ENCODE results near the gene XRCC4.

XRCC4 gene

DNA sequence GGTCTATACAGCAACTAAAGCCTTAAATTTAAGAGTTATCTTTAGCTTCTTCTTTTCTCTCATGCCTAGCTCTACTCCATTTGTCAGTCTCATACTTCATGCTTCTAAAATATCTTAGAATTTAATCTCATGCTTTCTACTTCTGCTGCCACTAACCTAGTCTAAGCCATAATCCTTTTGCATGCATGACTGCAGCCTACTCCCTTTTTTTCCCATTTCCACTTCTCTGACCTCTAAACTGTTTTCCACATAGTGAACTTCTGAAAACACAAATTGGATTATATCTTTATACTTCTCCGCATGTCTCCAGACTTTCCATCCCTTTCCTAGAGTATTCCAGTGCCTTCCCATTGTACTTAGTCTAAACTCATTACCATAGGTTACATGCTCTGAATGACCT lies 193.0 kb downstream of the XRCC4 start:
- H3K79me1 ChIP-seq (ENCODE audit: low read depth, low read length) = no peaks in the 10 kb centered on the region
- no peak overlapping the region for H2AK5ac ChIP-seq (ENCODE audit: low read depth, low read length)
- H3K27me3 ChIP-seq (ENCODE audit: control insufficient read depth in 3 of 3, insufficient read depth in 3 of 3, low read depth in 1 of 3, low read length in 3 of 3) = no peaks in the 10 kb centered on the region
- H3K9me3 ChIP-seq (replicated peaks in 1 of 2; ENCODE audit: control insufficient read depth in 2 of 2, insufficient read depth in 1 of 2, low read depth in 1 of 2, low read length in 2 of 2) = no peaks in the 10 kb centered on the region
- H2BK12ac ChIP-seq (ENCODE audit: low read length) = no peak overlapping the region
- no peak overlapping the region for H2AFZ ChIP-seq (ENCODE audit: low read length)
- no peak overlapping the region for H3K23ac ChIP-seq (ENCODE audit: low read depth, low read length, poor library complexity)
- H3K14ac ChIP-seq (ENCODE audit: low read length) = no peak overlapping the region
- H2BK120ac ChIP-seq (ENCODE audit: low read depth, low read length) = no peak overlapping the region
- H2BK5ac ChIP-seq (ENCODE audit: low read length) = no peak overlapping the region
- DNase-seq (ENCODE audit: low spot score) = no peak
- no peak overlapping the region for H3K4me2 ChIP-seq (ENCODE audit: insufficient read depth, low read length, poor library complexity, severe bottlenecking)
- peaks cover 2 to 4% of the 10 kb centered on the region in 2 donors for H3K4me1 ChIP-seq (ENCODE audit: control insufficient read depth in 2 of 2, insufficient read depth in 1 of 2, low read depth in 1 of 2, low read length in 2 of 2)
- H4K91ac ChIP-seq (ENCODE audit: low read depth, low read length, poor library complexity) = no peak overlapping the region
- no CpG with 5 or more reads among the region's 1 CpG for WGBS, 2 donors (ENCODE audit: extremely low coverage in 2 of 2, insufficient read length in 2 of 2, insufficient replicate concordance in 1 of 2)
- no peak overlapping the region for H2BK15ac ChIP-seq (ENCODE audit: low read length)
- H3K9ac ChIP-seq (ENCODE audit: low read depth, low read length, poor library complexity) = no peak overlapping the region
- no peaks in the 10 kb centered on the region for H3K36me3 ChIP-seq (replicated peaks in 1 of 2; ENCODE audit: control insufficient read depth in 2 of 2, insufficient read depth in 2 of 2, low read length in 2 of 2)
- H3K4ac ChIP-seq (ENCODE audit: low read length) = no peak overlapping the region
- H4K8ac ChIP-seq (ENCODE audit: low read depth, low read length) = no peak overlapping the region
- H3K18ac ChIP-seq (ENCODE audit: low read length) = no peak overlapping the region
- no peak overlapping the region for H3K27ac ChIP-seq (replicated peaks; ENCODE audit: low read length)
- no peak overlapping the region for H3K4me3 ChIP-seq (ENCODE audit: low read length in 2 of 2)

GRCh38 chr5:83277154-83277553 lies 199.8 kb downstream of the XRCC4 start:
- H3K14ac ChIP-seq (ENCODE audit: low read length) = no peak overlapping the region
- no peak overlapping the region for H2BK12ac ChIP-seq (ENCODE audit: low read length)
- no peaks in the 10 kb centered on the region for H3K9me3 ChIP-seq (replicated peaks in 1 of 2; ENCODE audit: control insufficient read depth in 2 of 2, insufficient read depth in 1 of 2, low read depth in 1 of 2, low read length in 2 of 2)
- H3K79me1 ChIP-seq (ENCODE audit: low read depth, low read length) = no peaks in the 10 kb centered on the region
- H2AFZ ChIP-seq (ENCODE audit: low read length) = no peak overlapping the region
- H3K18ac ChIP-seq (ENCODE audit: low read length) = no peak overlapping the region
- no peak overlapping the region for H2BK5ac ChIP-seq (ENCODE audit: low read length)
- no CpG with 5 or more reads among the region's 4 CpGs for WGBS, 2 donors (ENCODE audit: extremely low coverage in 2 of 2, insufficient read length in 2 of 2, insufficient replicate concordance in 1 of 2)
- H4K8ac ChIP-seq (ENCODE audit: low read depth, low read length) = no peak overlapping the region
- no peak overlapping the region for H2AK5ac ChIP-seq (ENCODE audit: low read depth, low read length)
- H3K27me3 ChIP-seq (ENCODE audit: control insufficient read depth in 3 of 3, insufficient read depth in 3 of 3, low read depth in 1 of 3, low read length in 3 of 3) = no peaks in the 10 kb centered on the region
- H4K91ac ChIP-seq (ENCODE audit: low read depth, low read length, poor library complexity) = no peak overlapping the region
- no peak overlapping the region for H3K9ac ChIP-seq (ENCODE audit: low read depth, low read length, poor library complexity)
- no peak overlapping the region for H2BK120ac ChIP-seq (ENCODE audit: low read depth, low read length)
- H3K4ac ChIP-seq (ENCODE audit: low read length) = no peak overlapping the region
- H3K36me3 ChIP-seq (replicated peaks in 1 of 2; ENCODE audit: control insufficient read depth in 2 of 2, insufficient read depth in 2 of 2, low read length in 2 of 2) = no peaks in the 10 kb centered on the region
- no peak overlapping the region for H3K27ac ChIP-seq (replicated peaks; ENCODE audit: low read length)
- H3K23ac ChIP-seq (ENCODE audit: low read depth, low read length, poor library complexity) = no peak overlapping the region
- no peak overlapping the region for H3K4me2 ChIP-seq (ENCODE audit: insufficient read depth, low read length, poor library complexity, severe bottlenecking)
- no peaks in the 10 kb centered on the region for H3K4me1 ChIP-seq (ENCODE audit: control insufficient read depth in 2 of 2, insufficient read depth in 1 of 2, low read depth in 1 of 2, low read length in 2 of 2)
- H3K4me3 ChIP-seq (ENCODE audit: low read length in 2 of 2) = no peak overlapping the region
- DNase-seq (ENCODE audit: low spot score) = no peak
- H2BK15ac ChIP-seq (ENCODE audit: low read length) = no peak overlapping the region

DNA sequence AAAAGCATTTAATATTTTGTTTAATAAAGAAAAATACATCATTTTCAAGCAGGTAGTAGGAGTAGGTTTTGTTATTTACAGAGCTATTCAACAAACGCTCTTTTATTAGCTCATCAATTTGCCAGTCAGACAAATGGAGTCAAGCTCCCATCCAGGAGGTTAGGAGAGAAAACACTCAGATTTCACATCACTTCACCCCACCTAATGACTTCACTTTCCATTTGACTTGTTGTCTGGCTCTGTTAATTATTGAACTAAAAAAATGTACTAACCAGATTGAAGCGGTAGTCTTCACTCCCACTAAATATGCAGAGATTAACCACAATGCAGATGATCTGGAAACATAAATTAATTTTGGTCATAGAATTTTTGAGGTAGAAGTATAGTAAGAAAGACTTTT lies 200.6 kb downstream of the XRCC4 start:
- Histone ChIP-seq H3K18ac (ENCODE audit: low read length) (no peak overlapping the region), H2BK5ac (ENCODE audit: low read length) (no peak overlapping the region), H3K4ac (ENCODE audit: low read length) (no peak overlapping the region), H3K27me3 (ENCODE audit: control insufficient read depth in 3 of 3, insufficient read depth in 3 of 3, low read depth in 1 of 3, low read length in 3 of 3) (no peaks in the 10 kb centered on the region), H2BK120ac (ENCODE audit: low read depth, low read length) (no peak overlapping the region), H3K9ac (ENCODE audit: low read depth, low read length, poor library complexity) (no peak overlapping the region), H3K4me2 (ENCODE audit: insufficient read depth, low read length, poor library complexity, severe bottlenecking) (no peak overlapping the region), H3K36me3 (replicated peaks in 1 of 2; ENCODE audit: control insufficient read depth in 2 of 2, insufficient read depth in 2 of 2, low read length in 2 of 2) (no peaks in the 10 kb centered on the region), H3K27ac (replicated peaks; ENCODE audit: low read length) (no peak overlapping the region), H2AK5ac (ENCODE audit: low read depth, low read length) (no peak overlapping the region), H3K23ac (ENCODE audit: low read depth, low read length, poor library complexity) (no peak overlapping the region), H3K79me1 (ENCODE audit: low read depth, low read length) (no peaks in the 10 kb centered on the region), H3K14ac (ENCODE audit: low read length) (no peak overlapping the region), H4K8ac (ENCODE audit: low read depth, low read length) (no peak overlapping the region), H3K4me1 (ENCODE audit: control insufficient read depth in 2 of 2, insufficient read depth in 1 of 2, low read depth in 1 of 2, low read length in 2 of 2) (no peaks in the 10 kb centered on the region), H3K9me3 (replicated peaks in 1 of 2; ENCODE audit: control insufficient read depth in 2 of 2, insufficient read depth in 1 of 2, low read depth in 1 of 2, low read length in 2 of 2) (no peaks in the 10 kb centered on the region), H2BK15ac (ENCODE audit: low read length) (no peak overlapping the region), H2AFZ (ENCODE audit: low read length) (no peak overlapping the region), H3K4me3 (ENCODE audit: low read length in 2 of 2) (no peak overlapping the region), H2BK12ac (ENCODE audit: low read length) (no peak overlapping the region), H4K91ac (ENCODE audit: low read depth, low read length, poor library complexity) (no peak overlapping the region)
- DNase-seq (ENCODE audit: low spot score) = no peak
- no CpG with 5 or more reads among the region's 2 CpGs for whole genome bisulfite sequencing, 2 donors (ENCODE audit: extremely low coverage in 2 of 2, insufficient read length in 2 of 2, insufficient replicate concordance in 1 of 2)

GRCh38 chr5:83281176-83281575 lies 203.8 kb downstream of the XRCC4 start:
- Histone ChIP-seq H2BK120ac (ENCODE audit: low read depth, low read length) (no peak overlapping the region), H3K36me3 (replicated peaks in 1 of 2; ENCODE audit: control insufficient read depth in 2 of 2, insufficient read depth in 2 of 2, low read length in 2 of 2) (no peaks in the 10 kb centered on the region), H3K27ac (replicated peaks; ENCODE audit: low read length) (no peak overlapping the region), H2BK15ac (ENCODE audit: low read length) (no peak overlapping the region), H3K27me3 (ENCODE audit: control insufficient read depth in 3 of 3, insufficient read depth in 3 of 3, low read depth in 1 of 3, low read length in 3 of 3) (no peaks in the 10 kb centered on the region), H3K9me3 (replicated peaks in 1 of 2; ENCODE audit: control insufficient read depth in 2 of 2, insufficient read depth in 1 of 2, low read depth in 1 of 2, low read length in 2 of 2) (no peaks in the 10 kb centered on the region), H4K91ac (ENCODE audit: low read depth, low read length, poor library complexity) (no peak overlapping the region), H3K18ac (ENCODE audit: low read length) (no peak overlapping the region), H3K4me3 (ENCODE audit: low read length in 2 of 2) (no peak overlapping the region), H3K9ac (ENCODE audit: low read depth, low read length, poor library complexity) (no peak overlapping the region), H2AFZ (ENCODE audit: low read length) (no peak overlapping the region), H3K4me1 (ENCODE audit: control insufficient read depth in 2 of 2, insufficient read depth in 1 of 2, low read depth in 1 of 2, low read length in 2 of 2) (no peaks in the 10 kb centered on the region), H3K4me2 (ENCODE audit: insufficient read depth, low read length, poor library complexity, severe bottlenecking) (no peak overlapping the region), H3K23ac (ENCODE audit: low read depth, low read length, poor library complexity) (no peak overlapping the region), H3K14ac (ENCODE audit: low read length) (no peak overlapping the region), H2BK5ac (ENCODE audit: low read length) (no peak overlapping the region), H4K8ac (ENCODE audit: low read depth, low read length) (no peak overlapping the region), H2BK12ac (ENCODE audit: low read length) (no peak overlapping the region), H3K4ac (ENCODE audit: low read length) (no peak overlapping the region), H2AK5ac (ENCODE audit: low read depth, low read length) (no peak overlapping the region), H3K79me1 (ENCODE audit: low read depth, low read length) (no peaks in the 10 kb centered on the region)
- no peak for DNase-seq (ENCODE audit: low spot score)
- WGBS, 2 donors (ENCODE audit: extremely low coverage in 2 of 2, insufficient read length in 2 of 2, insufficient replicate concordance in 1 of 2) = no CpG with 5 or more reads among the region's 2 CpGs
